Measurements from ENCODE around the gene ETV1. TPM values are rescaled to one million over a fixed set of nuclear protein-coding genes. Genes with fewer than 3 reads are reported as not detected.

ETV1 gene
- total RNA-seq, 4 donors from 2014 or later: 1.0 to 7.2 (median 3.6) TPM

DNA sequence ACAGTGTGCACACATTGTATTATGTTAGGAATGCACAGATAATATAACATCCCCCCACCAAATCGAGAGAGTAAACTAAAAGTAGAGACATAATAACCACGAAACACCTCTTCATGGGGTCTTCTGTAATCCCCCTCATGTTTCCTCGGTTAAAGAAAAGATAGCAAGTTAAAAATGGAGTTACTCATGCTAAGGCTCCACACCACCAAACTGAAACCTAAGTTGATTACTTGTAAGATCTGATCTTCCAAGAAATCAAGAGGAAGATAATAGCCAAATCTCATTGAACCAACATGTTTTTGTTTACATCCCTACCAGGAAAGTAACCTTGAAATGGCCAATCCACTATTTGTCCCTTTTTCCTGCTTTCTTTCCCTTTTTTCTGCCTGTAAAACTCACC is 11.7 kb upstream of the ETV1 start:
- no peak for TF ChIP-seq POLR2A (IDR thresholded peaks at IDR 0.05)
- TF ChIP-seq, protein P1, sequence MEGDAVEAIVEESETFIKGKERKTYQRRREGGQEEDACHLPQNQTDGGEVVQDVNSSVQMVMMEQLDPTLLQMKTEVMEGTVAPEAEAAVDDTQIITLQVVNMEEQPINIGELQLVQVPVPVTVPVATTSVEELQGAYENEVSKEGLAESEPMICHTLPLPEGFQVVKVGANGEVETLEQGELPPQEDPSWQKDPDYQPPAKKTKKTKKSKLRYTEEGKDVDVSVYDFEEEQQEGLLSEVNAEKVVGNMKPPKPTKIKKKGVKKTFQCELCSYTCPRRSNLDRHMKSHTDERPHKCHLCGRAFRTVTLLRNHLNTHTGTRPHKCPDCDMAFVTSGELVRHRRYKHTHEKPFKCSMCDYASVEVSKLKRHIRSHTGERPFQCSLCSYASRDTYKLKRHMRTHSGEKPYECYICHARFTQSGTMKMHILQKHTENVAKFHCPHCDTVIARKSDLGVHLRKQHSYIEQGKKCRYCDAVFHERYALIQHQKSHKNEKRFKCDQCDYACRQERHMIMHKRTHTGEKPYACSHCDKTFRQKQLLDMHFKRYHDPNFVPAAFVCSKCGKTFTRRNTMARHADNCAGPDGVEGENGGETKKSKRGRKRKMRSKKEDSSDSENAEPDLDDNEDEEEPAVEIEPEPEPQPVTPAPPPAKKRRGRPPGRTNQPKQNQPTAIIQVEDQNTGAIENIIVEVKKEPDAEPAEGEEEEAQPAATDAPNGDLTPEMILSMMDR (IDR thresholded peaks at IDR 0.05): no peak
- 84% methylated on average over 3 of the region's 3 CpGs for WGBS, 2 donors
- DNase-seq (ENCODE audit: low spot score in 2 of 2): no peak
- intact Hi-C loops (cut with DNase I; ENCODE audit: low total_unique reads): no loop called here
- H3K4me3 ChIP-seq (ENCODE audit: low read depth, poor library complexity, severe bottlenecking): no peak overlapping the region

DNA sequence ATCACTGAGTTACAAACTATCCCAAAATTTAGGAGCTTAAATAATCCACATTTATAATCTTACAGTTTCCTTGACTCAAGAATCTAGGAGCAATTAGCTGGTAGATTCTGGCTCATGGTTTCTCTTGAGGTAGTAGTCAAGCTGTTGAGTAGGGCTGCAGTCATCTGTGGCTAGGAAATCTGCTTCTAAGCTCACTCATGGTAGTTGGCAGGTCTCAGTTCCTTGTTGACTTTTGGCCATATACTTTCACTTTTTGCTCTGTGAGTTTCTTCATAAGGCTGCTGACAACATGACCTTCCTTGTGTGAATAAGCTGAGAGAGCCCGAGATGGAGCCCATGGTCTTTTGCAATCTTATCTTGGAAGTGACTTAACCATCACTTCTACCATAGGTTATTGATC is 10.8 kb upstream of the ETV1 start:
- WGBS, 2 donors: 87 to 88% methylated on average over 1 of the region's 1 CpG
- no peak overlapping the region for H3K4me3 ChIP-seq (ENCODE audit: low read depth, poor library complexity, severe bottlenecking)
- no peak for TF ChIP-seq POLR2A (IDR thresholded peaks at IDR 0.05)
- TF ChIP-seq, protein P1 (IDR thresholded peaks at IDR 0.05): no peak
- no peak for DNase-seq (ENCODE audit: low spot score in 2 of 2)
- intact Hi-C loops (cut with DNase I; ENCODE audit: low total_unique reads): no loop called here

DNA sequence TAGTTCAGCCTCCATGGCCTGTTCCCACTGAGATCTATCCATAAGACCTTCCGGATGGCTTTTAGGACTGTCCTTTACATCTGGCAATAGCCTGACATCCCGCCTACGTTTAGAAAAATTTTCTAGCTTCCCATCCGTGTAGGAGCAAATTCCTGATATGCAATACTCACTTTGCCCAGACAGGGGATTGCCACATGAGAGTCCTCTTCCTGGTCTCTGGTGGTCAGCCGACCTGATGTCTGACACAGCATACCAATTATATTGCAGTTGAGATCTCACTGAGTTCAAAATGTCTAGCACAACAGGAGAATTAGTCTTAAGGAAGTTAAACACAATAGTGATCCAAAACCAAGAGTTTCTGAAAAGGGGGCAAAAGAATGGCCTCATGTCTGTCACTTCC is 9.4 kb upstream of the ETV1 start:
- TF ChIP-seq, protein P1 (IDR thresholded peaks at IDR 0.05): no peak
- no peak for TF ChIP-seq POLR2A (IDR thresholded peaks at IDR 0.05)
- intact Hi-C loops (cut with DNase I; ENCODE audit: low total_unique reads): no loop called here
- no peak for DNase-seq (ENCODE audit: low spot score in 2 of 2)
- no peak overlapping the region for H3K4me3 ChIP-seq (ENCODE audit: low read depth, poor library complexity, severe bottlenecking)
- 80 to 82% methylated on average over 5 of the region's 5 CpGs for WGBS, 2 donors

DNA sequence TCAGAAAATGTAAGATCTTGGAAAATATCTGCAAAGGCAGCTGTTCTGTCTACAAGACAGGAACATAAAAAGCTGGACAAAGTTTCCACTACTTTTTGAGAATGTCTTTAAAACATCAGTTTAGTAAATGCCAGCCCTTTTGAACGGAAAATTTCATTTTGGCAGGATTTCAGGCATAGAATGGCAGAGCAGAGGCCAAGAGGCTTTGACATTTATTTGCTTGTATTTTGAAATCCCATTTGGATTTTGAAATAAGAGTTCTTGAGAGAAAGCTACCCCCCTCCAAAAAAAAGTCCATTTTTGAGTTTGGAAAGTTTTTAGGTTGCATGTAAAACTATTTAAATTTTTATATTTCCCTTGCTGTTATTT is 3.1 kb upstream of the ETV1 start:
- no peak for TF ChIP-seq POLR2A (IDR thresholded peaks at IDR 0.05)
- TF ChIP-seq, protein P1 (IDR thresholded peaks at IDR 0.05): no peak
- WGBS, 2 donors: 29 to 71% methylated on average over 1 of the region's 1 CpG
- H3K4me3 ChIP-seq (ENCODE audit: low read depth, poor library complexity, severe bottlenecking): no peak overlapping the region
- DNase-seq (ENCODE audit: low spot score in 2 of 2): no peak
- intact Hi-C loops (cut with DNase I; ENCODE audit: low total_unique reads): no loop called here

DNA sequence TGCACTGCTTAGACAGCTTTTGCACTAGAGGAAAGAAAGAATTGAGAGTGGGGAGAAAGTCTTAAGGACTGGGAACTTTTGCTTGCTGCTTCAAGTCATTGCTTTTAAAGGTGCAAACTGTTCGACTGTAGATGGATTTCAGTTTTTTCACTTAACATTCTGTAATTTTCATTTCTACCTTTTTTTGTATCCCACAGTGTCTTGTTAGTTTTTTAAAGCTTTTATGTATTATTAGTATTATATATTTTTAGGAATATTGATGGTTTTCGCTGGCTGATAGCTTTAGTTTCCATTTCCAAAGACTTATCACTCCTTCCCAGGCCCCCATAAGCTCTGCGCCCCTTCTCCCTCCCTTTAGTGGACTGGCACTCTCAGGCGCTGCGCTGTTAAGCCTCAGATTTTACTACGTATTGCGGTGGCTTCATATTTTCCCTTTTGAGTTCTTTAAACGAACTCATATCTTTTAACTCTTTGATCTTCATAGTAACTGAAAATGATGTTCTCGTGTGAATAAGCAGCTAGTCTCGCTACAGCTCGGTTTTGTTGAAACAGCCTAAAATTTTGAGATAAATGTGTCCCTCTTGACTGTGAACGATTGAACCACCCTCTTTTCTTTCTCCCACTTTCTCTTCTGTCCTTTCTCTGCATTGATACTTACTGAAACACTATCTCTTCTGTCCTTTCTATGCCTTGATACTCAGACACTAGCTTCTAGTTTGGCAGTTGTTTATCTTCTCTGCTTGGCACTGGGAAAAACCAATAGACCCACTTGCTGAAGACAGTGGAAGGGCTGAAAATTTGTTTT is 2.5 kb upstream of the ETV1 start:
- TF ChIP-seq, protein P1 (IDR thresholded peaks at IDR 0.05): no peak
- no peak for TF ChIP-seq POLR2A (IDR thresholded peaks at IDR 0.05)
- no peak for DNase-seq (ENCODE audit: low spot score in 2 of 2)
- intact Hi-C loops (cut with DNase I; ENCODE audit: low total_unique reads): no loop called here
- no peak overlapping the region for H3K4me3 ChIP-seq (ENCODE audit: low read depth, poor library complexity, severe bottlenecking)
- 51 to 67% methylated on average over 12 of the region's 12 CpGs for WGBS, 2 donors

All from lower leg skin (tissue), 4 donors.